K562 (cell line): ENCODE data around the gene CDC5L. TPM values are rescaled to one million over a fixed set of nuclear protein-coding genes. Genes with fewer than 3 reads are reported as not detected.

ENCODE experiments used
- BCOR ChIP-seq: fragments of 450-650 bp; IDR thresholded peaks from 2 replicates; pipeline ENCODE4 v1.6.1; 2016
- E2F6 ChIP-seq, 2 experiments: IDR thresholded peaks; 2 replicates each; pipeline ENCODE4 v1.6.1; 2011; ENCODE audit warnings: borderline replicate concordance in 1 of 2, control low read depth in 1 of 2, low read depth in 1 of 2, low read length in 1 of 2, mild to moderate bottlenecking in 1 of 2, mixed read lengths in 1 of 2, moderate library complexity in 1 of 2; ENCODE audit not compliant: insufficient read depth in 1 of 2, insufficient read length in 1 of 2, poor library complexity in 1 of 2, severe bottlenecking in 1 of 2; ENCODE audit errors: extremely low read depth in 1 of 2
- EP400 ChIP-seq: fragments of 450-650 bp; IDR thresholded peaks from 2 replicates; pipeline ENCODE4 v1.6.1; 2017; ENCODE audit warnings: antibody characterized with exemption, mild to moderate bottlenecking, moderate library complexity
- ESRRB ChIP-seq: fragments of 250-450 bp; sonication (Bioruptor Pico); IDR thresholded peaks from 2 replicates; pipeline ENCODE4 v1.5.0; 2020; ENCODE audit warnings: mild to moderate bottlenecking, moderate library complexity, borderline replicate concordance
- ETV5 ChIP-seq: sonication (generic); formaldehyde crosslinking; IDR thresholded peaks from 2 replicates; pipeline ENCODE4 v1.4.0; 2020; ENCODE audit warnings: low read depth, mild to moderate bottlenecking, missing genetic modification reagents
- JUND ChIP-seq, 2 experiments: IDR thresholded peaks; 2 replicates in 1 of 2; 3 replicates in 1 of 2; pipeline ENCODE4 v1.6.1; 2011; ENCODE audit warnings: borderline replicate concordance in 2 of 2, low read depth in 2 of 2, low read length in 2 of 2, improper control_type of control experiment in 1 of 2, missing biosample characterization in 1 of 2, missing genetic modification characterization in 1 of 2, missing genetic modification reagents in 1 of 2
- NR1H2 ChIP-seq: sonication (generic); formaldehyde crosslinking; IDR thresholded peaks from 2 replicates; pipeline ENCODE4 v1.4.0; 2020; ENCODE audit warnings: mild to moderate bottlenecking, missing genetic modification reagents
- POLR2G ChIP-seq: fragments of 200-400 bp; formaldehyde crosslinking; IDR thresholded peaks from 2 replicates; pipeline ENCODE4 v1.6.1; 2017; ENCODE audit warnings: low read depth, mild to moderate bottlenecking, antibody characterized with exemption, low read length, moderate library complexity
- PRMT5 ChIP-seq: sonication (generic); formaldehyde crosslinking; IDR thresholded peaks from 2 replicates; pipeline ENCODE4 v1.5.0; 2020; ENCODE audit warnings: missing genetic modification reagents
- RBFOX2 ChIP-seq: fragments of 200-400 bp; formaldehyde crosslinking; IDR thresholded peaks from 2 replicates; pipeline ENCODE4 v1.6.1; 2017; ENCODE audit warnings: low read depth, mild to moderate bottlenecking, low read length, moderate library complexity
- RUNX1 ChIP-seq: sonication (generic); IDR thresholded peaks from 2 replicates; pipeline ENCODE4 v1.6.1; 2016; ENCODE audit warnings: antibody characterized with exemption, low read depth
- SOX6 ChIP-seq: fragments of 450-650 bp; IDR thresholded peaks from 2 replicates; pipeline ENCODE4 v1.6.1; 2014; ENCODE audit warnings: mild to moderate bottlenecking
- SREBF2 ChIP-seq: sonication (generic); formaldehyde crosslinking; IDR thresholded peaks from 2 replicates; pipeline ENCODE4 v1.4.0; 2020; ENCODE audit warnings: mild to moderate bottlenecking, missing genetic modification reagents
- STAT5A ChIP-seq: IDR thresholded peaks from 2 replicates; pipeline ENCODE4 v1.6.1; 2012; ENCODE audit warnings: low read length, inconsistent platforms, borderline replicate concordance
- ZBTB2 ChIP-seq: fragments of 450-650 bp; IDR thresholded peaks from 2 replicates; pipeline ENCODE4 v1.6.1; 2016; ENCODE audit warnings: antibody characterized with exemption
- ZBTB9 ChIP-seq: fragments of 450-650 bp; formaldehyde crosslinking; IDR thresholded peaks from 2 replicates; pipeline ENCODE4 v1.4.0; 2020; ENCODE audit warnings: mild to moderate bottlenecking, moderate library complexity
- ZEB2 ChIP-seq: fragments of 450-650 bp; IDR thresholded peaks from 2 replicates; pipeline ENCODE4 v1.6.1; 2016
- ZNF395 ChIP-seq: fragments of 200-800 bp; sonication (Bioruptor generic); IDR thresholded peaks from 2 replicates; pipeline ENCODE4 v1.6.1; 2017; ENCODE audit warnings: missing genetic modification characterization, missing compliant biosample characterization
- ZNF77 ChIP-seq: fragments of 250-450 bp; sonication (Bioruptor Pico); IDR thresholded peaks from 2 replicates; pipeline ENCODE4 v1.5.0; 2020
- polyA plus RNA-seq, 8 experiments: library from polyadenylated mRNA; depleted of rRNA in 4 of 8; stranded (reverse) in 5 of 8; unstranded in 3 of 8; fragments of >200 nt; fragmentation: Nextera tagmentation in 2 of 8; fragmentation: Illumina TruSeq in 1 of 8; extraction: Ambion mirVana in 2 of 8; extraction: Trizol in 1 of 8; gene quantifications; 2 replicates each; pipeline versions ENCODE4 v1.2.1 to v1.2.3, GENCODE V29; 2011 to 2014; ENCODE audit warnings: inconsistent platforms in 1 of 8, missing spikeins in 1 of 8
- total RNA-seq, 7 experiments: library from RNA; depleted of rRNA in 6 of 7; stranded (reverse); fragments of >200 nt in 6 of 7; fragmentation: Illumina TruSeq in 2 of 7; extraction: Trizol in 2 of 7; gene quantifications; 2 replicates each; pipeline versions ENCODE4 v1.2.1 to v1.2.3, GENCODE V29; 2011 to 2021; ENCODE audit warnings: low replicate concordance in 1 of 7

CDC5L gene
- total and polyA plus RNA-seq, 9 of the 15 experiments (the other 6 are each of a cell fraction or from before 2014, with no cell fraction given): 22.3 to 44.2 (median 30.8) TPM

GRCh38 chr6:44471271-44471981 is 83.9 kb downstream of the CDC5L start (continued):
- peak; percentile 68; the same call in 1 of the 2 replicates for TF ChIP-seq JUND (IDR thresholded peaks at IDR 0.05; ENCODE audit: borderline replicate concordance, low read depth, low read length)
- TF ChIP-seq JUND (tag; IDR thresholded peaks at IDR 0.05; ENCODE audit: borderline replicate concordance, low read depth, low read length): no peak; the same call in 1 of the 3 replicates
- 0 out of 2 replicates have a peak, but pooled peaks have one; percentile 23 for TF ChIP-seq POLR2G
- TF ChIP-seq NR1H2 (CRISPR knock-in tag): no peak
- TF ChIP-seq EP400: peak; percentile 53
- peak; percentile 31; the same call in 1 of the 2 replicates for TF ChIP-seq ETV5 (CRISPR knock-in tag)
- TF ChIP-seq STAT5A: peak; percentile 95
- TF ChIP-seq ZEB2: peak; percentile 91
- no peak for TF ChIP-seq SREBF2 (CRISPR knock-in tag)
- peak; percentile 42; the same call in 1 of the 2 replicates for TF ChIP-seq ZBTB9 (CRISPR knock-in tag)
- TF ChIP-seq ZNF395 (CRISPR knock-in tag): peak; percentile 93
- peak; percentile 63 to 77 for TF ChIP-seq E2F6 (IDR thresholded peaks at IDR 0.05; ENCODE audit: borderline replicate concordance in 1 of 2, extremely low read depth in 1 of 2, insufficient read depth in 1 of 2, insufficient read length in 1 of 2, low read depth in 1 of 2, low read length in 1 of 2, poor library complexity in 1 of 2, severe bottlenecking in 1 of 2)
- TF ChIP-seq ESRRB (CRISPR knock-in tag): no peak
- peak; percentile 80 for TF ChIP-seq ZBTB2
- TF ChIP-seq PRMT5 (CRISPR knock-in tag): no peak
- no peak for TF ChIP-seq ZNF77 (CRISPR knock-in tag)
- TF ChIP-seq RBFOX2: peak; percentile 46; the same call in 1 of the 2 replicates
- peak; percentile 74 for TF ChIP-seq SOX6
- TF ChIP-seq RUNX1: peak; percentile 79; the same call in 1 of the 2 replicates
- TF ChIP-seq BCOR: peak; percentile 78; the same call in 1 of the 2 replicates
